Activated naive CD8-positive, alpha-beta T cell (primary cell): ENCODE data around the gene WDR6.

Source experiments
- H3K27ac Mint-ChIP-seq: one replicate; pipeline ENCODE4 v1.8.0; 2021; ENCODE audit warnings: mixed read lengths
- H3K27me3 Mint-ChIP-seq: one replicate; pipeline ENCODE4 v1.8.0; 2021; ENCODE audit warnings: mixed read lengths
- H3K36me3 Mint-ChIP-seq: one replicate; pipeline ENCODE4 v1.8.0; 2021; ENCODE audit warnings: mixed read lengths
- H3K4me1 Mint-ChIP-seq: one replicate; pipeline ENCODE4 v1.8.0; 2021; ENCODE audit warnings: low read depth, mixed read lengths
- H3K4me3 Mint-ChIP-seq: one replicate; pipeline ENCODE4 v1.8.0; 2021; ENCODE audit warnings: mild to moderate bottlenecking, mixed read lengths
- H3K9me3 Mint-ChIP-seq: one replicate; pipeline ENCODE4 v1.8.0; 2021; ENCODE audit warnings: low read depth, mixed read lengths

Gene WDR6

GRCh38 chr3:49007068-49007770 lies at the start of gene WDR6:
Gene WDR6, plus strand, starts transcription at chr3:49007391. Its CDS starts 41 bp downstream, at chr3:49007432.
- no peaks in the 10 kb centered on the region for H3K9me3 Mint-ChIP-seq
- H3K27me3 Mint-ChIP-seq, result no peaks in the 10 kb centered on the region
- no peaks in the 10 kb centered on the region for H3K36me3 Mint-ChIP-seq
- H3K4me3 Mint-ChIP-seq, result peak within 1 kb of the TSS; percentile 99
- peak within 1 kb of the TSS; percentile 100 for H3K27ac Mint-ChIP-seq
- H3K4me1 Mint-ChIP-seq, result peaks cover 28% of the 10 kb centered on the region

- H3K4me3 Mint-ChIP-seq, result no peak overlapping the region
- H3K9me3 Mint-ChIP-seq, result no peaks in the 10 kb centered on the region
- H3K27me3 Mint-ChIP-seq, result no peaks in the 10 kb centered on the region
- peaks cover 3% of the 10 kb centered on the region for H3K36me3 Mint-ChIP-seq
- peaks cover 2% of the 10 kb centered on the region for H3K4me1 Mint-ChIP-seq
- H3K27ac Mint-ChIP-seq, result no peak overlapping the region
Measured at GRCh38 chr3:48960841-48961413, 46.3 kb upstream of the WDR6 start.

- no peaks in the 10 kb centered on the region for H3K9me3 Mint-ChIP-seq
- H3K27ac Mint-ChIP-seq, result peak overlapping the region; percentile 61
- H3K27me3 Mint-ChIP-seq, result no peaks in the 10 kb centered on the region
- H3K36me3 Mint-ChIP-seq, result peaks cover 7% of the 10 kb centered on the region
- no peak overlapping the region for H3K4me3 Mint-ChIP-seq
- H3K4me1 Mint-ChIP-seq, result peaks cover 2% of the 10 kb centered on the region
Measured at GRCh38 chr3:48962340-48962739, 44.9 kb upstream of the WDR6 start.

GRCh38 chr3:48962939-48963338 lies 44.3 kb upstream of the WDR6 start:
- H3K4me3 Mint-ChIP-seq, result no peak overlapping the region
- no peaks in the 10 kb centered on the region for H3K9me3 Mint-ChIP-seq
- no peak overlapping the region for H3K27ac Mint-ChIP-seq
- peaks cover 2% of the 10 kb centered on the region for H3K4me1 Mint-ChIP-seq
- no peaks in the 10 kb centered on the region for H3K27me3 Mint-ChIP-seq
- H3K36me3 Mint-ChIP-seq, result peaks cover 7% of the 10 kb centered on the region

- H3K36me3 Mint-ChIP-seq, result peaks cover 7% of the 10 kb centered on the region
- H3K27ac Mint-ChIP-seq, result no peak overlapping the region
- no peak overlapping the region for H3K4me3 Mint-ChIP-seq
- H3K4me1 Mint-ChIP-seq, result peaks cover 2% of the 10 kb centered on the region
- H3K27me3 Mint-ChIP-seq, result no peaks in the 10 kb centered on the region
- no peaks in the 10 kb centered on the region for H3K9me3 Mint-ChIP-seq
Measured at GRCh38 chr3:48963591-48963990, 43.6 kb upstream of the WDR6 start.

- Mint-ChIP-seq H3K27ac (no peak overlapping the region), H3K4me1 (peaks cover 2% of the 10 kb centered on the region), H3K9me3 (no peaks in the 10 kb centered on the region), H3K4me3 (no peak overlapping the region), H3K27me3 (no peaks in the 10 kb centered on the region), H3K36me3 (peaks cover 7% of the 10 kb centered on the region)
Measured at GRCh38 chr3:48966367-48966766, 40.8 kb upstream of the WDR6 start.

GRCh38 chr3:48966876-48967361 lies 40.3 kb upstream of the WDR6 start:
- no peaks in the 10 kb centered on the region for H3K4me1 Mint-ChIP-seq
- peaks cover 6% of the 10 kb centered on the region for H3K36me3 Mint-ChIP-seq
- H3K9me3 Mint-ChIP-seq, result no peaks in the 10 kb centered on the region
- H3K4me3 Mint-ChIP-seq, result no peak overlapping the region
- H3K27ac Mint-ChIP-seq, result peak overlapping the region; percentile 61
- no peaks in the 10 kb centered on the region for H3K27me3 Mint-ChIP-seq

DNA sequence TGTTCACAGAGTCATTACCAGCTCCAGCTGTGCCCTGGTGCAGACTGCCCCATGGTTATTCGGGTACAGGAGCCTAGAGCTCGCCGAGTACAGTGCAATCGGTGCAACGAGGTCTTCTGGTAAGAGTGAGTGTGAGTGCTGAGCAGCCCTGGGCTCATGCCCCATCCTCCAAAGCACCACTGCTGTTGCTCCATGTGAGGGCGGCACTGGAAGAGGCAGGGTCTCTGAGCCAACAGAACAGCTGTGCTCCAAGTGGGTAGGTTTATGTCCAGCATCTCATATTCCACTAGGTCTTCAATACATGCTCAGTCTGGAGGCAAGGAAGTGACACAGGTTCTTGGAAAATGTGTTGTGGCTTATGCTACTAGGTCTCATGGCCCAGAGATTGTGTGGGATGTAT lies 36.6 kb upstream of the WDR6 start:
- Mint-ChIP-seq H3K27ac (no peak overlapping the region), H3K4me1 (no peaks in the 10 kb centered on the region), H3K9me3 (no peaks in the 10 kb centered on the region), H3K36me3 (peaks cover 9% of the 10 kb centered on the region), H3K27me3 (no peaks in the 10 kb centered on the region), H3K4me3 (no peak overlapping the region)

DNA sequence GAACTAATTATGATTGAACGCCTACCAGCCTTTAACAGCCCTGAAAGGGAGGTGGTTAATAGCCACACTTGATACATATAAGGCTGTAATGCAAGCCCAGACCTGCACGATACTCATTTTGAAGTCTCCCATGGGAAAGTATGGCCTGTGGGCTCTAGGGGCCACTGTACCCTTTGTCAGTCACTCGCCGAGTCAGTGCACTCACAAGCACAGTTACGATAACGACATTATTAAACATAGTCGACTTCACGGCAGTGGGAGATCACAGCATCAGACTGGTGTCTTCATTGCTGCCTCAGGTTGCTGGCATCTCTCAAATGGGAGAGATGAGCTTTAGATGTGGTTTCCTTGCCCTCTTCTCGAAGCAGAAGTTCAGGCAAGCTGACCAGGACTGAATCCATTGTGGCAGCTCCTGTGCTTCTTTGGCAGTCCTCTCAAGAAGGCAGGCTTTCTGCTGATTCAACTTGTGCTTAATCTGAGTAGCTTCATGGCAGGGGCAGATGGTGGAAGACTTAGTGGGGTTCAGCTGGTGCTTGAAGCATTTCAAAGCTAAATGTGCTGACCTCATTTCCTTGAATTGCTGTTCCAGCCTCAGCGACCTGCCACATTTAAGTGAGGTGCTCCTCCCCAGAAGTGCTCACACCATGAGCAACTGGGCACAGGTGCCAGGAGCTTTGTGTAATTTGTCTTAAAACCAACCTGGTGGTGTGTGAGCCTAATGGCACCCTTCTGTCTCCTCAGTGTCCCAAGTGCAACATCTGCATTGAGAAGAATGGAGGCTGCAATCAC lies 32.9 kb upstream of the WDR6 start:
- Mint-ChIP-seq H3K4me1 (no peaks in the 10 kb centered on the region), H3K36me3 (peaks cover 5% of the 10 kb centered on the region), H3K9me3 (no peaks in the 10 kb centered on the region), H3K4me3 (no peak overlapping the region), H3K27me3 (no peaks in the 10 kb centered on the region), H3K27ac (no peak overlapping the region)

DNA sequence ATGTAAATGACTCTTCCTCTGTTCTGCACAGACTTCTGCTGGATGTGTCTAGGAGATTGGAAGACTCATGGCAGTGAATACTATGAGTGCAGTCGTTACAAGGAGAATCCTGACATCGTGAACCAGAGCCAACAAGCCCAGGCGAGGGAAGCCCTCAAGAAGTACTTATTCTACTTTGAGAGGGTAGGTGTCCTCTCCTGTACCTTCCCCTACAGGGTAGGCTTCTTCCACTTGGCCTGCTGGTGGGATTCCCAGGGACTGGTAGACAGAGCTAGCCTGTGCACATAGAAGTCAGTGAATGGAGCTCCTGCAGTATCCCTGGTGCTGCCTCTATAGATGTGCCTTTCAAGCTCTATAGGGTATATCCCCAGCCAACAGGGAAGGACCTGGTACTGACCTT lies 27.7 kb upstream of the WDR6 start:
- Mint-ChIP-seq H3K27me3 (no peaks in the 10 kb centered on the region), H3K4me3 (no peak overlapping the region)

DNA sequence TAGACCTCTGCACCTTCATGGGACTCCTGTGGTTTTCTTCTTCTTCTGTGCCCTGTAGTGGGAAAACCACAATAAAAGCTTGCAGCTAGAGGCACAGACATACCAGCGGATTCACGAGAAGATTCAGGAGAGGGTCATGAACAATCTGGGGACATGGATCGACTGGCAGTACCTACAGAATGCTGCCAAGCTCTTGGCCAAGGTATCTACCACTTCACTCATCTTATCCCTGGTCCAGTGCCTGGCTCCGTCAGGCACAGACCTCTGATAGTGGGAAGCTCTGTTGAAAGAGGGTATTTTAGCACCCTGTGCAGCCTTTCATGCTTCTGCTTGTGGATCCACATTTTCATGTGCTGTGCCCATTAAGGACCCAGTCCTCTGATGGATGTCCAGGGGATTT lies 26.9 kb upstream of the WDR6 start:
- H3K4me1 Mint-ChIP-seq, result no peaks in the 10 kb centered on the region
- no peak overlapping the region for H3K4me3 Mint-ChIP-seq
- H3K27ac Mint-ChIP-seq, result no peak overlapping the region
- no peaks in the 10 kb centered on the region for H3K9me3 Mint-ChIP-seq
- no peaks in the 10 kb centered on the region for H3K27me3 Mint-ChIP-seq
- H3K36me3 Mint-ChIP-seq, result no peaks in the 10 kb centered on the region

More for the DNA sequence above, 27.7 kb upstream of the WDR6 start:
- no peaks in the 10 kb centered on the region for H3K9me3 Mint-ChIP-seq
- H3K36me3 Mint-ChIP-seq, result peaks cover 3% of the 10 kb centered on the region
- H3K27ac Mint-ChIP-seq, result no peak overlapping the region
- no peaks in the 10 kb centered on the region for H3K4me1 Mint-ChIP-seq

GRCh38 chr3:48982016-48982415 lies 25.2 kb upstream of the WDR6 start:
- H3K27ac Mint-ChIP-seq, result no peak overlapping the region
- H3K9me3 Mint-ChIP-seq, result no peaks in the 10 kb centered on the region
- no peaks in the 10 kb centered on the region for H3K27me3 Mint-ChIP-seq
- H3K36me3 Mint-ChIP-seq, result no peaks in the 10 kb centered on the region
- H3K4me3 Mint-ChIP-seq, result no peak overlapping the region
- peaks cover 2% of the 10 kb centered on the region for H3K4me1 Mint-ChIP-seq

- no peak overlapping the region for H3K4me3 Mint-ChIP-seq
- no peak overlapping the region for H3K27ac Mint-ChIP-seq
- no peaks in the 10 kb centered on the region for H3K27me3 Mint-ChIP-seq
- H3K36me3 Mint-ChIP-seq, result no peaks in the 10 kb centered on the region
- peaks cover 4% of the 10 kb centered on the region for H3K4me1 Mint-ChIP-seq
- H3K9me3 Mint-ChIP-seq, result no peaks in the 10 kb centered on the region
Measured at GRCh38 chr3:48982686-48983085, 24.5 kb upstream of the WDR6 start.

DNA sequence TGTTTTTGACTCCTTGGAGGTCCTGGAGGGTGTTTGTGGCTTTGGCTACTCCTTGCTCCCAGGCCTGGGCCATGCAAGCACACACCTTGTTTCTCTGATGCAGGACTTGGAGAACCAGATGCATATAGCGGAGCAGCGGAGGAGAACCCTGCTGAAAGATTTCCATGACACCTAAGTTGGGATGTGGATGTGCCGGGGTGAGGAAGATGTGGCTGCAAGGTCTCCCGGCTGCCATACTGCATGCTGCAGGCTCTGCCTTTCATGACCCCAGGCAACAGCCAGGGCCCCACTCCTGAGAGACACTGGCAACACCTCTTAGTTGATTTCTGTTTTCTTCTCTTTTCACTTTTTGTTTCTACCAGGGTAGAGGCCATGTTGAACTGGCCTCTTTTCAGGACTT lies 24.1 kb upstream of the WDR6 start:
- no peaks in the 10 kb centered on the region for H3K9me3 Mint-ChIP-seq
- H3K4me1 Mint-ChIP-seq, result peaks cover 7% of the 10 kb centered on the region
- H3K27me3 Mint-ChIP-seq, result no peaks in the 10 kb centered on the region
- no peaks in the 10 kb centered on the region for H3K36me3 Mint-ChIP-seq
- H3K4me3 Mint-ChIP-seq, result no peak overlapping the region
- no peak overlapping the region for H3K27ac Mint-ChIP-seq

GRCh38 chr3:48984663-48985062 lies 22.5 kb upstream of the WDR6 start:
- H3K9me3 Mint-ChIP-seq, result no peaks in the 10 kb centered on the region
- H3K27ac Mint-ChIP-seq, result no peak overlapping the region
- peaks cover 19% of the 10 kb centered on the region for H3K4me1 Mint-ChIP-seq
- H3K4me3 Mint-ChIP-seq, result no peak overlapping the region
- H3K36me3 Mint-ChIP-seq, result no peaks in the 10 kb centered on the region
- no peaks in the 10 kb centered on the region for H3K27me3 Mint-ChIP-seq
